ENCODE measurements around the gene SPDEF.

DNA sequence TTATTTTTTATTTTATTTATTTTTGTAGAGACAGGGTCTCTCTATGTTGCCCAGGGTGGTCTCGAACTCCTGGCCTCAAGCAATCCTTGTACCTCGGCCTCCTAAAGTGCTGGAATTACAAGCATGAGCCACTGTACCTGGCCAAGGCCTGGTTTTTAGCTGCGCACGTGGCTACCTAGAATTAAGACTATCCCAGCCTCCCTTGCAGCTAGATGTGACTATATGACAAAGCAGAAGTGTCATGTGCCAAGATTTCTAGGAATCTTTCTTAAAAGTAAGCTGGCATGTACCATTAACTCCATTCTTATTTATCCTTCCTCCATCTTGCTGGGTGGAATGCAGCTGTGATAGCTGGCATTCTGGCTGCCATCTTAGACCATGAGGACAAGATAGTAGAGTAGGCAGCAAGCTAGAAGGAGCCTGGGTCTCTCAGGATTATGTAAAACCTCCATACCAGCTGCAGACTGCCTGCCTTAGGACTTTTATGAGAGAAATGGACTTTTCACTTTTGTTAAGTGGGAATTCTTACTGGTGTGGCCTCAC is 2.1 kb upstream of the SPDEF start:
- TF ChIP-seq RAD21 (conservative IDR thresholded peaks at IDR 0.05 in 1 of 2, IDR thresholded peaks at IDR 0.05 in 1 of 2) (no peak), EP300 (IDR thresholded peaks at IDR 0.05) (no peak), CTCF (IDR thresholded peaks at IDR 0.05) (no peak), BCL3 (IDR thresholded peaks at IDR 0.05) (no peak)

Measured in A549 (cell line).